Measurements from ENCODE around the gene FAM3C.

FAM3C gene

GRCh38 chr7:121366852-121367431 lies 29.2 kb downstream of the FAM3C start (continued):
- no peak for TF ChIP-seq POU6F1 (CRISPR knock-in tag; IDR thresholded peaks at IDR 0.05; ENCODE audit: borderline replicate concordance, low read depth)
- no peak for TF ChIP-seq TCF4 (CRISPR knock-in tag; IDR thresholded peaks at IDR 0.05; ENCODE audit: borderline replicate concordance)
- TF ChIP-seq GLIS3 (CRISPR knock-in tag; IDR thresholded peaks at IDR 0.05), result no peak
- no peak for TF ChIP-seq ZC3H10 (CRISPR knock-in tag; IDR thresholded peaks at IDR 0.05)

- ATAC-seq, result no peak
- TF ChIP-seq RARB (CRISPR knock-in tag; IDR thresholded peaks at IDR 0.05), result no peak
- no peak for TF ChIP-seq POU6F1 (CRISPR knock-in tag; IDR thresholded peaks at IDR 0.05; ENCODE audit: borderline replicate concordance, low read depth)
- no peak for TF ChIP-seq ISL1 (CRISPR knock-in tag; IDR thresholded peaks at IDR 0.05)
- no peak for TF ChIP-seq CREB5 (CRISPR knock-in tag; IDR thresholded peaks at IDR 0.05; ENCODE audit: low read depth)
- no peak for TF ChIP-seq SNAI2 (CRISPR knock-in tag; IDR thresholded peaks at IDR 0.05)
- no peak for TF ChIP-seq ZNF8 (CRISPR knock-in tag; IDR thresholded peaks at IDR 0.05)
- TF ChIP-seq PPARA (CRISPR knock-in tag; IDR thresholded peaks at IDR 0.05; ENCODE audit: borderline replicate concordance), result no peak
- no peak for TF ChIP-seq GLIS3 (CRISPR knock-in tag; IDR thresholded peaks at IDR 0.05)
- no peak for TF ChIP-seq BACH2 (CRISPR knock-in tag; IDR thresholded peaks at IDR 0.05; ENCODE audit: borderline replicate concordance)
- TF ChIP-seq TOX (CRISPR knock-in tag; IDR thresholded peaks at IDR 0.05; ENCODE audit: borderline replicate concordance), result no peak
- no peak for TF ChIP-seq TCF4 (CRISPR knock-in tag; IDR thresholded peaks at IDR 0.05; ENCODE audit: borderline replicate concordance)
- no peak for TF ChIP-seq ZFP30 (CRISPR knock-in tag; IDR thresholded peaks at IDR 0.05)
These were observed 35.5 kb downstream of the FAM3C start for GRCh38 chr7:121360564-121360963.

DNA sequence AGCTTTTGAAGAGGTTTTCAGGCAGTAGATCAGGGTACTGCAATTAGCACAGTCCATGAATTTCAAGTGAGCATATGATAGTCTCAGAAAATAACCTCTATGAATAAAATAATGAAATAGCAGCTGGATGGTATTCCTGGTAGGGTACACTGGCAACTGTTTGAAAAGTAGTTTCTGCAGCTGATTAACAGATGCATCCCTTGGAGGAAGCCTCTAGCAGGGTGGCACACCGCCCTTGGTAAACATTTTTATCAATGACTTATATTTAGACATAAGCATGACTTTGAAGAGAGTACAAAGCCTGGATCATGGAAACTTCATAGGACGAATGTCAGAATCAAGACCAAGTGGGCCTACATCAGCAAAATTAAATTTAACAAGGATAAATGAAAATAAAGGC lies 40.5 kb downstream of the FAM3C start:
- ATAC-seq, result no peak
- TF ChIP-seq ZNF565 (CRISPR knock-in tag; conservative IDR thresholded peaks at IDR 0.05; ENCODE audit: low read depth), result no peak
- no peak for TF ChIP-seq ARNTL (CRISPR knock-in tag; IDR thresholded peaks at IDR 0.05; ENCODE audit: borderline replicate concordance, low read depth)
- no peak for TF ChIP-seq ZFP3 (CRISPR knock-in tag; IDR thresholded peaks at IDR 0.05)
- no peak for TF ChIP-seq ZNF70 (CRISPR knock-in tag; IDR thresholded peaks at IDR 0.05)

GRCh38 chr7:121352323-121352722 lies 43.8 kb downstream of the FAM3C start:
- ATAC-seq, result no peak
- TF ChIP-seq TOX (CRISPR knock-in tag; IDR thresholded peaks at IDR 0.05; ENCODE audit: borderline replicate concordance) (no peak), TSHZ2 (CRISPR knock-in tag; IDR thresholded peaks at IDR 0.05) (no peak), ZC3H10 (CRISPR knock-in tag; IDR thresholded peaks at IDR 0.05) (no peak), CSDC2 (CRISPR knock-in tag; IDR thresholded peaks at IDR 0.05) (no peak), PPARA (CRISPR knock-in tag; IDR thresholded peaks at IDR 0.05; ENCODE audit: borderline replicate concordance) (no peak), GLIS3 (CRISPR knock-in tag; IDR thresholded peaks at IDR 0.05) (no peak), RARB (CRISPR knock-in tag; IDR thresholded peaks at IDR 0.05) (no peak), ARNTL (CRISPR knock-in tag; IDR thresholded peaks at IDR 0.05; ENCODE audit: borderline replicate concordance, low read depth) (no peak), ESRRG (CRISPR knock-in tag; IDR thresholded peaks at IDR 0.05) (no peak)
- TF ChIP-seq, protein P1, sequence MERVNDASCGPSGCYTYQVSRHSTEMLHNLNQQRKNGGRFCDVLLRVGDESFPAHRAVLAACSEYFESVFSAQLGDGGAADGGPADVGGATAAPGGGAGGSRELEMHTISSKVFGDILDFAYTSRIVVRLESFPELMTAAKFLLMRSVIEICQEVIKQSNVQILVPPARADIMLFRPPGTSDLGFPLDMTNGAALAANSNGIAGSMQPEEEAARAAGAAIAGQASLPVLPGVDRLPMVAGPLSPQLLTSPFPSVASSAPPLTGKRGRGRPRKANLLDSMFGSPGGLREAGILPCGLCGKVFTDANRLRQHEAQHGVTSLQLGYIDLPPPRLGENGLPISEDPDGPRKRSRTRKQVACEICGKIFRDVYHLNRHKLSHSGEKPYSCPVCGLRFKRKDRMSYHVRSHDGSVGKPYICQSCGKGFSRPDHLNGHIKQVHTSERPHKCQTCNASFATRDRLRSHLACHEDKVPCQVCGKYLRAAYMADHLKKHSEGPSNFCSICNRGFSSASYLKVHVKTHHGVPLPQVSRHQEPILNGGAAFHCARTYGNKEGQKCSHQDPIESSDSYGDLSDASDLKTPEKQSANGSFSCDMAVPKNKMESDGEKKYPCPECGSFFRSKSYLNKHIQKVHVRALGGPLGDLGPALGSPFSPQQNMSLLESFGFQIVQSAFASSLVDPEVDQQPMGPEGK (CRISPR knock-in tag; IDR thresholded peaks at IDR 0.05; ENCODE audit: borderline replicate concordance), result no peak

Measured in SK-N-SH treated with all-trans-retinoic acid at 6 μM for 48 hours (cell line).